ENCODE results near the gene RASSF1. TPM values are rescaled to one million over a fixed set of nuclear protein-coding genes. Genes with fewer than 3 reads are reported as not detected.

The RASSF1 gene
- polyA plus RNA-seq, 2 of the 4 experiments (the other 2 are of a cell fraction): 14.4 to 15.4 TPM

DNA sequence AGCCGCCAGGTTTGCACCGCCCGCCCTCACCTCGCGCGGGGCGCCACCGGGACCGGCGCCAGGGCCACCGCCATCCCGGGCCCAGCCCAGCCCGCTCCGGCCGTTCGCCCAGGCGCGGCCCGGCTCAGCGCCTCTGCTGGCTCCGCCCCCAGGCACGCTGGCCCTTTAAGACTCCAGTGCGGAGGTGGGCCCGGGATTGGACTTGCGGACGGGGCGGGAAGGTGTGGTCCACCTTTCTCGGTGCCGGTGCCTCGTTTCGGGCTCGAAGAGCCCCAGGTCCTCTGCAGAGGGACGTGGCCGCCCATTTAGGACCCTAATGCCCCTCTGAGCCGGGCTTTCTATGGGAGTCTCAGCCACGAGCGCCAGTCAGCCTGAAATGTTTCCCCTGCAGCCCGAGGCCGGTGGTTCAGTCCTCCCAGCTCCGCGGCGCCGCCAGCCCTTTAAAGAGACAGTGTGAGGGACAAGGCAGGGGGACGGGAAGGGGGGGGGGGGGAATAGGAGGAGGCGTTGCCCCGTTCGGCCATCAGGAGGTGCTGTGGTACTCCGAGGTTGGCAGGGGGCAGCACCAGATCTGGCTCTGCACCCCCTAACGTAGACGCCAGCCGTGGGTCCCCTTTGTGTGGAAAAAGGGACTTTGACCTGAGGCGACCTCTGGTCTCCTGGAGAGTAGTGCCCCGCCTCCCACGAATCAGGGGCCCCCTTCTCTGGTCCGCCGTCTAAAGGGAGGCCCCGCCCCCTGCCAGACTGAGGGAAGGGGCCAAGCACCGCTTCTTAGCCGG lies 19.1 kb downstream of the RASSF1 start:
- WGBS (ENCODE audit: missing lambda C conversion rate): 6% methylated on average over 3 of the region's 59 CpGs
- peak overlapping the region; percentile 65 for H3K4me3 ChIP-seq
- H3K4me1 ChIP-seq: peaks cover 30% of the 10 kb centered on the region
- no peak for TF ChIP-seq RFX5 (IDR thresholded peaks at IDR 0.05)
- no peak for TF ChIP-seq ESRRA (IDR thresholded peaks at IDR 0.05; ENCODE audit: borderline replicate concordance, low read length)
- TF ChIP-seq, protein P1, sequence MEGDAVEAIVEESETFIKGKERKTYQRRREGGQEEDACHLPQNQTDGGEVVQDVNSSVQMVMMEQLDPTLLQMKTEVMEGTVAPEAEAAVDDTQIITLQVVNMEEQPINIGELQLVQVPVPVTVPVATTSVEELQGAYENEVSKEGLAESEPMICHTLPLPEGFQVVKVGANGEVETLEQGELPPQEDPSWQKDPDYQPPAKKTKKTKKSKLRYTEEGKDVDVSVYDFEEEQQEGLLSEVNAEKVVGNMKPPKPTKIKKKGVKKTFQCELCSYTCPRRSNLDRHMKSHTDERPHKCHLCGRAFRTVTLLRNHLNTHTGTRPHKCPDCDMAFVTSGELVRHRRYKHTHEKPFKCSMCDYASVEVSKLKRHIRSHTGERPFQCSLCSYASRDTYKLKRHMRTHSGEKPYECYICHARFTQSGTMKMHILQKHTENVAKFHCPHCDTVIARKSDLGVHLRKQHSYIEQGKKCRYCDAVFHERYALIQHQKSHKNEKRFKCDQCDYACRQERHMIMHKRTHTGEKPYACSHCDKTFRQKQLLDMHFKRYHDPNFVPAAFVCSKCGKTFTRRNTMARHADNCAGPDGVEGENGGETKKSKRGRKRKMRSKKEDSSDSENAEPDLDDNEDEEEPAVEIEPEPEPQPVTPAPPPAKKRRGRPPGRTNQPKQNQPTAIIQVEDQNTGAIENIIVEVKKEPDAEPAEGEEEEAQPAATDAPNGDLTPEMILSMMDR (IDR thresholded peaks at IDR 0.05): peak; percentile 42; the same call in 2 of the 3 replicates
- no peak for TF ChIP-seq POLR2AphosphoS2 (conservative IDR thresholded peaks at IDR 0.05; ENCODE audit: low read length)
- TF ChIP-seq, protein P2, sequence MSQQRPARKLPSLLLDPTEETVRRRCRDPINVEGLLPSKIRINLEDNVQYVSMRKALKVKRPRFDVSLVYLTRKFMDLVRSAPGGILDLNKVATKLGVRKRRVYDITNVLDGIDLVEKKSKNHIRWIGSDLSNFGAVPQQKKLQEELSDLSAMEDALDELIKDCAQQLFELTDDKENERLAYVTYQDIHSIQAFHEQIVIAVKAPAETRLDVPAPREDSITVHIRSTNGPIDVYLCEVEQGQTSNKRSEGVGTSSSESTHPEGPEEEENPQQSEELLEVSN (IDR thresholded peaks at IDR 0.05; ENCODE audit: borderline replicate concordance, low read depth): no peak
- peak; percentile 44; the same call in 1 of the 2 replicates for TF ChIP-seq BHLHE40 (IDR thresholded peaks at IDR 0.05; ENCODE audit: low read depth, low read length)
- TF ChIP-seq, protein P3, sequence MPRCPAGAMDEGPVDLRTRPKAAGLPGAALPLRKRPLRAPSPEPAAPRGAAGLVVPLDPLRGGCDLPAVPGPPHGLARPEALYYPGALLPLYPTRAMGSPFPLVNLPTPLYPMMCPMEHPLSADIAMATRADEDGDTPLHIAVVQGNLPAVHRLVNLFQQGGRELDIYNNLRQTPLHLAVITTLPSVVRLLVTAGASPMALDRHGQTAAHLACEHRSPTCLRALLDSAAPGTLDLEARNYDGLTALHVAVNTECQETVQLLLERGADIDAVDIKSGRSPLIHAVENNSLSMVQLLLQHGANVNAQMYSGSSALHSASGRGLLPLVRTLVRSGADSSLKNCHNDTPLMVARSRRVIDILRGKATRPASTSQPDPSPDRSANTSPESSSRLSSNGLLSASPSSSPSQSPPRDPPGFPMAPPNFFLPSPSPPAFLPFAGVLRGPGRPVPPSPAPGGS (IDR thresholded peaks at IDR 0.05): 0 out of 3 replicates have a peak, but pooled peaks have one; percentile 49
- no peak for TF ChIP-seq NPAS2 (CRISPR knock-in tag; IDR thresholded peaks at IDR 0.05; ENCODE audit: borderline replicate concordance)
- TF ChIP-seq JUN (IDR thresholded peaks at IDR 0.05): peak in 1 of 2 experiments; percentile 70; a peak in 2 of 5 replicates
- TF ChIP-seq POLR2A (IDR thresholded peaks at IDR 0.05; ENCODE audit: low read length): peak; percentile 50
- no peak for TF ChIP-seq EHMT2 (IDR thresholded peaks at IDR 0.05; ENCODE audit: low read depth)
- no peak for TF ChIP-seq CBX8 (IDR thresholded peaks at IDR 0.05)
- TF ChIP-seq MAFK (IDR thresholded peaks at IDR 0.05; ENCODE audit: partially characterized antibody): no peak
- TF ChIP-seq CEBPB (IDR thresholded peaks at IDR 0.05): no peak
- no peak for TF ChIP-seq ZC3H11A (IDR thresholded peaks at IDR 0.05)
- TF ChIP-seq, protein P4, sequence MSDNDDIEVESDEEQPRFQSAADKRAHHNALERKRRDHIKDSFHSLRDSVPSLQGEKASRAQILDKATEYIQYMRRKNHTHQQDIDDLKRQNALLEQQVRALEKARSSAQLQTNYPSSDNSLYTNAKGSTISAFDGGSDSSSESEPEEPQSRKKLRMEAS (IDR thresholded peaks at IDR 0.05): peak; percentile 84
- no peak for TF ChIP-seq HEYL (CRISPR knock-in tag; IDR thresholded peaks at IDR 0.05)
- TF ChIP-seq KDM5A (IDR thresholded peaks at IDR 0.05): no peak
- peak; percentile 69 for TF ChIP-seq GATA3 (IDR thresholded peaks at IDR 0.05; ENCODE audit: borderline replicate concordance)
- peak overlapping the region; percentile 99 to 100 for H3K27ac ChIP-seq
- POLR2A ChIA-PET: no interaction called here
- peak overlapping the region; percentile 98 for H3K4me2 ChIP-seq
- ATAC-seq (peak; percentile 80 to 85), DNase-seq (ENCODE audit: low read depth in 1 of 2, low spot score in 1 of 2) (peak; percentile 68 to 88), FAIRE-seq (no peak)
- no peaks in the 10 kb centered on the region for H3K9me3 ChIP-seq
- CTCF ChIA-PET: interaction anchor here (0.5 to 5.1 kb wide), 15 partner anchors 8 to 270 kb away, joined by 3 to 56 read pairs (median 3); partner anchors contain the start of genes HYAL3 and NAA80

DNA sequence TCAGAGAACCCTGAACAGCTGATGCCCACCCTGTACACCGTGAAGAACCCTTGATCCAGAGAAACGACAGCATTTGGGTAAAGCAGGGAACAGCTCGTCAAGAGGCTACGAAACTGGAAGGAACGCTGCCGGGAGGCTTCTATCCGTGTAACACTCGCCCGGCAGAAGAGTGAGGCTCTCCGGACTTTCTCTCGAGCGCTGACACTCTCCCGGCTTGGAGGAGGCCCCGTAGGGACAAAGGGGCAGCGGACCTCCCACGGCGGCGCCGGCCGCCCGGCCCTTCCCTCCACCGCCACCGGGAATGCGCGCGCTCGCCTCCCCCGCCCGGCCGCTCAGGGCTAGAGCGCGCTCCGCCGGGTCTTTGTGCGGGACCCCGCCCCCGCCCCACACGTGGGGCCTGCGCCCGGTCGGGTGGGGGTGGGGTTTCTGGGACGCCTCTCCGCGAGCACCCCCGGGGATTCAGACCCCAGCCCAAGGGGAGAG lies 19.7 kb downstream of the RASSF1 start:
- Histone ChIP-seq H3K4me3 (peak overlapping the region; percentile 65), H3K4me2 (peak overlapping the region; percentile 98), H3K4me1 (peaks cover 35% of the 10 kb centered on the region), H3K9me3 (no peaks in the 10 kb centered on the region), H3K27ac (peak overlapping the region; percentile 99 to 100)
- ChIA-PET POLR2A (no interaction called here), CTCF (interaction anchor here (0.5 to 5.1 kb wide), 12 partner anchors 8 to 271 kb away, joined by 3 to 56 read pairs (median 3); partner anchors contain the start of genes HYAL3 and NAA80)
- DNase-seq (ENCODE audit: low read depth in 1 of 2, low spot score in 1 of 2) (peak in 1 of 2 experiments; percentile 56), ATAC-seq (peak; percentile 41 to 58), FAIRE-seq (no peak)
- WGBS (ENCODE audit: missing lambda C conversion rate): 0% methylated on average over 9 of the region's 45 CpGs
- TF ChIP-seq FOSB (CRISPR knock-in tag; IDR thresholded peaks at IDR 0.05) (no peak), ZC3H11A (IDR thresholded peaks at IDR 0.05) (no peak), PHF8 (IDR thresholded peaks at IDR 0.05; ENCODE audit: borderline replicate concordance, low read depth) (peak; percentile 82; the same call in 1 of the 2 replicates), POLR2AphosphoS2 (conservative IDR thresholded peaks at IDR 0.05; ENCODE audit: low read length) (no peak), SMC3 (IDR thresholded peaks at IDR 0.05) (no peak), CBX2 (IDR thresholded peaks at IDR 0.05; ENCODE audit: borderline replicate concordance, low read depth) (no peak), MYC (IDR thresholded peaks at IDR 0.05; ENCODE audit: borderline replicate concordance, low read length) (peak; percentile 66; the same call in 1 of the 2 replicates), HOXB13 (CRISPR knock-in tag; IDR thresholded peaks at IDR 0.05; ENCODE audit: low read depth) (no peak), CBX8 (IDR thresholded peaks at IDR 0.05) (no peak)
- TF ChIP-seq, protein P1 (IDR thresholded peaks at IDR 0.05): no peak
- TF ChIP-seq, protein P5, sequence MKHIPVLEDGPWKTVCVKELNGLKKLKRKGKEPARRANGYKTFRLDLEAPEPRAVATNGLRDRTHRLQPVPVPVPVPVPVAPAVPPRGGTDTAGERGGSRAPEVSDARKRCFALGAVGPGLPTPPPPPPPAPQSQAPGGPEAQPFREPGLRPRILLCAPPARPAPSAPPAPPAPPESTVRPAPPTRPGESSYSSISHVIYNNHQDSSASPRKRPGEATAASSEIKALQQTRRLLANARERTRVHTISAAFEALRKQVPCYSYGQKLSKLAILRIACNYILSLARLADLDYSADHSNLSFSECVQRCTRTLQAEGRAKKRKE (CRISPR knock-in tag; IDR thresholded peaks at IDR 0.05; ENCODE audit: low read depth): no peak
- TF ChIP-seq, protein P6, sequence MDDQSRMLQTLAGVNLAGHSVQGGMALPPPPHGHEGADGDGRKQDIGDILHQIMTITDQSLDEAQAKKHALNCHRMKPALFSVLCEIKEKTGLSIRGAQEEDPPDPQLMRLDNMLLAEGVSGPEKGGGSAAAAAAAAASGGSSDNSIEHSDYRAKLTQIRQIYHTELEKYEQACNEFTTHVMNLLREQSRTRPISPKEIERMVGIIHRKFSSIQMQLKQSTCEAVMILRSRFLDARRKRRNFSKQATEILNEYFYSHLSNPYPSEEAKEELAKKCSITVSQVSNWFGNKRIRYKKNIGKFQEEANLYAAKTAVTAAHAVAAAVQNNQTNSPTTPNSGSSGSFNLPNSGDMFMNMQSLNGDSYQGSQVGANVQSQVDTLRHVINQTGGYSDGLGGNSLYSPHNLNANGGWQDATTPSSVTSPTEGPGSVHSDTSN (IDR thresholded peaks at IDR 0.05): 0 out of 2 replicates have a peak, but pooled peaks have one; percentile 25
- TF ChIP-seq, protein P4 (IDR thresholded peaks at IDR 0.05): no peak
